H1 (cell line): ENCODE measurements around the gene ATP6V1B1. TPM values are rescaled to one million over a fixed set of nuclear protein-coding genes. Genes with fewer than 3 reads are reported as not detected.

Source experiments
- CTBP2 ChIP-seq: IDR thresholded peaks from 2 replicates; pipeline ENCODE4 v1.7.0; 2011; ENCODE audit warnings: borderline replicate concordance, mild to moderate bottlenecking, moderate library complexity, mixed read lengths, low read length; ENCODE audit not compliant: insufficient read depth, insufficient read length
- EP300 ChIP-seq, 2 experiments: IDR thresholded peaks; 1 replicate in 1 of 2; 2 replicates in 1 of 2; pipeline ENCODE4 v1.6.1; 2011 to 2012; ENCODE audit warnings: low read depth in 2 of 2, low read length in 2 of 2, mild to moderate bottlenecking in 2 of 2, borderline replicate concordance in 1 of 2, inconsistent platforms in 1 of 2, moderate library complexity in 1 of 2
- EZH2 ChIP-seq: fragments of 200-600 bp; sonication (generic); IDR thresholded peaks from 2 replicates; pipeline ENCODE4 v1.7.1; 2012; ENCODE audit warnings: low read depth, mild to moderate bottlenecking, moderate library complexity, low read length, inconsistent platforms; ENCODE audit not compliant: severe bottlenecking
- HDAC6 ChIP-seq: IDR thresholded peaks from one replicate; pipeline ENCODE4 v1.7.1; 2012; ENCODE audit warnings: low read depth, mild to moderate bottlenecking, inconsistent platforms, low read length, moderate library complexity
- KDM4A ChIP-seq: IDR thresholded peaks from one replicate; pipeline ENCODE4 v1.7.1; 2012; ENCODE audit warnings: low read depth, mild to moderate bottlenecking, moderate library complexity, low read length, inconsistent platforms; ENCODE audit not compliant: severe bottlenecking
- KDM5A ChIP-seq: fragments of 200-600 bp; IDR thresholded peaks from 2 replicates; pipeline ENCODE4 v1.7.1; 2012; ENCODE audit warnings: mild to moderate bottlenecking, low read length, inconsistent platforms, mixed read lengths
- PHF8 ChIP-seq: fragments of 200-600 bp; sonication (generic); conservative IDR thresholded peaks from 2 replicates; pipeline ENCODE4 v1.7.1; 2012; ENCODE audit warnings: low read depth, mild to moderate bottlenecking, inconsistent platforms, low read length, moderate library complexity
- POU5F1 ChIP-seq: IDR thresholded peaks from 2 replicates; pipeline ENCODE4 v1.6.1; 2011; ENCODE audit warnings: low read depth, mild to moderate bottlenecking, low read length, moderate library complexity
- RXRA ChIP-seq: IDR thresholded peaks from 2 replicates; pipeline ENCODE4 v1.6.1; 2011; ENCODE audit warnings: low read depth, mild to moderate bottlenecking, low read length, moderate library complexity; ENCODE audit not compliant: insufficient read depth
- SIN3A ChIP-seq, 2 experiments: IDR thresholded peaks in 1 of 2; conservative IDR thresholded peaks in 1 of 2; 2 replicates each; pipeline ENCODE4 v1.6.1; 2011 to 2012; ENCODE audit warnings: low read length in 2 of 2, improper control_type of control experiment in 1 of 2, low read depth in 1 of 2, mild to moderate bottlenecking in 1 of 2
- SIRT6 ChIP-seq: IDR thresholded peaks from one replicate; pipeline ENCODE4 v1.7.1; 2012; ENCODE audit warnings: low read length, inconsistent platforms
- SIX5 ChIP-seq: IDR thresholded peaks from 2 replicates; pipeline ENCODE4 v1.6.1; 2011; ENCODE audit warnings: mild to moderate bottlenecking, low read depth, low read length
- SP2 ChIP-seq: IDR thresholded peaks from 2 replicates; pipeline ENCODE4 v1.6.1; 2012; ENCODE audit warnings: mild to moderate bottlenecking, low read length, inconsistent platforms
- polyA plus RNA-seq, 7 experiments: library from polyadenylated mRNA; depleted of rRNA in 3 of 7; stranded (reverse) in 5 of 7; unstranded in 2 of 7; fragments of >200 nt in 5 of 7; fragments of 200-250 nt in 2 of 7; gene quantifications; 1 replicate in 5 of 7; 2 replicates in 1 of 7; 4 replicates in 1 of 7; pipeline versions ENCODE4 v1.2.1 to v1.2.3, GENCODE V29; 2011 to 2013; ENCODE audit warnings: missing spikeins in 2 of 7, mixed read lengths in 2 of 7
- total RNA-seq: library from RNA; stranded (reverse); fragmentation: NEBNext Ultra II Directional; extraction: Animal tissue kit (Norgen Biotek cat#: 25700); gene quantifications from 2 replicates; pipeline ENCODE4 v1.2.1, GENCODE V29; 2021

ATP6V1B1 gene
- total and polyA plus RNA-seq, 2 of the 8 experiments (the other 6 are each of a cell fraction or from before 2014, with no cell fraction given): not detected

GRCh38 chr2:70964596-70965386, 29.1 kb downstream of the ATP6V1B1 start (continued):
- TF ChIP-seq SIN3A (conservative IDR thresholded peaks at IDR 0.05 in 1 of 2, IDR thresholded peaks at IDR 0.05 in 1 of 2; ENCODE audit: low read depth in 1 of 2, low read length in 2 of 2): peak; percentile 45 to 47; a peak in 1 of 4 replicates
- TF ChIP-seq EZH2: no peak
- TF ChIP-seq PHF8: no peak
- TF ChIP-seq RXRA: no peak
- no peak for TF ChIP-seq SIX5
- peak; percentile 77 for TF ChIP-seq CTBP2
- TF ChIP-seq KDM5A: no peak
- no peak for TF ChIP-seq HDAC6
- TF ChIP-seq POU5F1: no peak
- peak; percentile 93 for TF ChIP-seq KDM4A
- no peak for TF ChIP-seq EP300 (IDR thresholded peaks at IDR 0.05; ENCODE audit: borderline replicate concordance in 1 of 2, low read depth in 2 of 2, low read length in 2 of 2)
- no peak for TF ChIP-seq SP2
- TF ChIP-seq SIRT6: no peak
